Measurements from ENCODE around the gene GSTCD.

The GSTCD gene

DNA sequence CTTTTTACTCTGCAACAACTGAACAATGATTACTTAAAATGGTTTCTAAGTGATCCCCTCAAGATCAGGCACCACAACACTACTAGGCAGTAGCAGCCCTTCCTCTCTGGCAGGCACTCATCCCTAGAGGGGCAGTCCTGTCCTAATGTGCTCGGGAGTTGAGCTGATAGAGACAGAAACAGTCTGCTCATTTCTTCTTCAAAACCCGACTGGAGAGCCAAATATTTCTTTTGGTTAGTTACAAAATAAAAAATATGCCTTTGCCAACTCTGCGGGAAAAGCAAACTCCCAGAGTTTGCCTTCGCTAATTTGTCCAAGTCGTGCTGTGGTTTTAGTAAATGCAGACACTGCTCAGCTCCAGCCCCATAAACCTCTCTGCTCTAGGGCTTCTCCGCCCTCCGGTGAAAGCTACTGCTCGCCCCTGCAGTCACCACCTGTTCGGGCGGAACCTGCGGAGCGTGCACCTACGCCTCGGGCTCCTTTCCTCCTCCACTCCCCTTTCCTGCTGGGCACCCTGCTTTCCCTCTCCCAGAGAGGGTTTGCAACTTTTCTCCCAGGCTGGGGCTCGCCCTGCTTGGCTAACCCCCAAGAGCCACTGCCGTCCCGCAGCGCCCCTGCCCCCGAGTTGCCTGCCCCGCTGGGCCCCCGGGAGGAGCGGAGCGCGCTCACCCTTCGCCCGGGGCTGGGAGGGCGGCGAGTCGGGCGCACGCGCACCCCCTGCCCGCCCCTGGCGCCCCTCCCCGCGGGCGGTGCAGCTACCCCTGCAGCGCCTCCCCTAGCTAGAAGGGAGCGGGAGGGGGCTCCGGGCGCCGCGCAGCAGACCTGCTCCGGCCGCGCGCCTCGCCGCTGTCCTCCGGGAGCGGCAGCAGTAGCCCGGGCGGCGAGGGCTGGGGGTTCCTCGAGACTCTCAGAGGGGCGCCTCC, 186.3 kb downstream of the GSTCD start, which contains the start of gene NPNT:
NPNT (plus strand) TSS at position 812 of the 923 bp plus-strand sequence. CDS start 182 bp downstream, outside the sequence.
- DNase-seq, result no peak

DNA sequence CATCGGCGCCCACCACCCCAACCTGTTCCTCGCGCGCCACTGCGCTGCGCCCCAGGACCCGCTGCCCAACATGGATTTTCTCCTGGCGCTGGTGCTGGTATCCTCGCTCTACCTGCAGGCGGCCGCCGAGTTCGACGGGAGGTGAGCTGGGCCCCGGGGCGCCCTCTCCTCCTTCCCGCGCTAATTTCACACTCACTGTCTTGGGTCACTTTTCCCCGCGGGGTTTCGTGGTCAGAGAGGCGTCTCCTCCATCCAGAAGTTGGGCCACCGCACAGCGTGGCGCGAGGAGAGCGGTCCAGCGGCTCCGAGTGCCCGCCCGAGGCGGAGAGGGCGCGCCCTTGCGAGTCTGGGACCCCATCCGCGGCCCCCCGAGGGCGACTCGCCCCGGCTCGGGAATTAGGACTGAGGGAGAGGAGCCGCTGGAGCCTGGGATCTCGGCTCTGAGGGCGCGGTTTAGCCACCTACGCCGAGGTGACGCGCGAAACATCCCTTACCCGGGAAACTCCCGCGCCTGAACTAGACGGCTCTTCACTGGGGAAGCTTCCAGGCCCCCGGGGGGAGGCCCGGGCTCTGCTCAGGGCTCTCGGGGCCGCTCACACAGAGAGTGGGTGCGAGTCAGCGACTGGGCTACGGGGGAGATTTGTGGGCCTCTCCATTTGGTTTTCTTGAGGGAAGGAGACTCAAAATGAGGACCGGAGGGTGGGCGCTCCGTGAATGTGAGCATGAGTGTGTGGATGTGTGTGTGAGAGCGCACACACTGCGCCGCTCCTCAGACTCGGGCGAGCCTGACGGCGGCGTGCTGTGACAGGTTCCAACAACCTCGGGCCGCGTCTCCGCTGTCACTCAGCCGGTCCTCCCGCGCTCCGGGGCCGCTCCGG, 187.2 kb downstream of the GSTCD start:
- DNase-seq, result no peak

- no peak for DNase-seq
Observed at GRCh38 chr4:105896461-105896942, 187.9 kb downstream of the GSTCD start.
